ENCODE measurements around the gene HDAC7. TPM values are rescaled to one million over a fixed set of nuclear protein-coding genes. Genes with fewer than 3 reads are reported as not detected.

Gene HDAC7
- total and polyA plus RNA-seq, 3 experiments from 2014 or later = 23.1 to 207 (median 206) TPM

- no peak for DNase-seq
- Histone ChIP-seq H3K4me1 (ENCODE audit: insufficient read depth, low read length) (peaks cover 28% of the 10 kb centered on the region), H3K4me3 (ENCODE audit: low read length) (no peak overlapping the region), H3K9me3 (ENCODE audit: low read length) (no peaks in the 10 kb centered on the region), H3K36me3 (ENCODE audit: insufficient read depth, low read length) (no peaks in the 10 kb centered on the region), H3K27me3 (ENCODE audit: insufficient read depth, low read length, poor library complexity, severe bottlenecking) (no peaks in the 10 kb centered on the region), H3K27ac (ENCODE audit: low read depth, low read length) (no peak overlapping the region)
- H3K9me3 Mint-ChIP-seq = no peaks in the 10 kb centered on the region
- CTCF ChIA-PET = interaction anchor here (0.7 to 17.5 kb wide), 24 partner anchors 7 to 187 kb away, joined by 3 to 452 read pairs (median 7); partner anchors contain the start of genes ENDOU, HDAC7, RAPGEF3 and RPAP3
- H3K4me3 Mint-ChIP-seq = no peak overlapping the region
- no peak overlapping the region for H3K27ac Mint-ChIP-seq
- H3K27me3 Mint-ChIP-seq = peaks cover 4 to 7% of the 10 kb centered on the region in 2 donors
- POLR2A ChIA-PET = interaction anchor here (0.6 to 1.1 kb wide), 3 partner anchors 25 to 62 kb away, joined by 3 to 6 read pairs (median 6); no protein-coding TSS in a partner anchor
- H3K36me3 Mint-ChIP-seq = no peaks in the 10 kb centered on the region
- peaks cover 26 to 49% (median 29%) of the 10 kb centered on the region in 3 donors for H3K4me1 Mint-ChIP-seq
Measured at GRCh38 chr12:47838286-47838931, 18.7 kb upstream of the HDAC7 start.

DNA sequence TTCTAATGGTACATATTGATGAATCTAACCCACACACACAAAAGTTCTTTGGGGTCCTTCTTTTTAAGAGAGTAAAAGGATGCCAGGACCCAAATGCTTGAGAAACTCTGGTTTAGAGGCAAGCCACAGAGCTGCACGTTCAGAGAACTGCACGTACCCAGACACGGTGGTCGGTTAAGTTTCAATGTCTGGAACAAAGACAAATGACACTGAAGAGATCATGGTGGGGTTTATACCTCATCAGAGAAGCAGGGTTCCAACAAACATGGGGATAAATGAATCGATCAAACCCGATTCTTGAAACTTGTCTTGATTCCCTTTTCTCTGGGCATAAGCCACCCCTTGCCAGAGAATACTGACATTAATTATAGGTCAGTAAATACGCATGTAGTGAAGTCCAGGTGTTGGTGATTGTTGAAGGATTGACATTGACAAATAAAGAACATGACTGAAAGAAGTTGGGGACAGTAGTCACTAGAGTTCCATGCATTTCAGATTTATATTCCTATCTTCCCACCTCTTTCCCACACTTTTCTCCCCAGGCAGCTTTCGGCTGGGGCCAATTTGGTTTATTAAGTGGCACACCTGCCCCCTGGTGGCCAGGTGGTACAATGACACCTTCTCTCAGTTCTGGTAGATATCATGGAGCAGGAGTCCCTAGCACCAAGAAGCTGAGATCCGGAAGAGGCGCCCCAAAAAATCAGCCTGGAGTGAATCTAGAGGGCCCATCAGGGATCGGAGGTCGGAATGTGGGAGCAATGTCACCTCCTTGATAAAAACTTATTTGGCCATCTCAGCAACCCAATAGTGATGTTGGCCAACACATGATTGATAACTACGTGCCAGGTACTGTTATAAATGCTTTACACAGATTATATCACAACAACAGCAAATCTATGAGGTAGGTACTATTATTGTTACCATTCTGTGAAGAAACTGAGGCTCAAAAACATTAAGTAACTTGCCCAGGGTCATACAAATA, 17.8 kb upstream of the HDAC7 start:
- Mint-ChIP-seq H3K27me3 (peaks cover 0 to 3% of the 10 kb centered on the region in 2 donors), H3K36me3 (no peaks in the 10 kb centered on the region), H3K4me3 (no peak overlapping the region), H3K9me3 (no peaks in the 10 kb centered on the region), H3K4me1 (peaks cover 34 to 58% (median 39%) of the 10 kb centered on the region in 3 donors), H3K27ac (peak overlapping the region in 4 of 8 donors; percentile 2 to 16 (median 3))
- H3K36me3 ChIP-seq (ENCODE audit: insufficient read depth, low read length) = no peaks in the 10 kb centered on the region
- H3K27me3 ChIP-seq (ENCODE audit: insufficient read depth, low read length, poor library complexity, severe bottlenecking) = no peaks in the 10 kb centered on the region
- H3K27ac ChIP-seq (ENCODE audit: low read depth, low read length) = no peak overlapping the region
- no peaks in the 10 kb centered on the region for H3K9me3 ChIP-seq (ENCODE audit: low read length)
- CTCF ChIA-PET = interaction anchor here (0.7 to 17.5 kb wide), 23 partner anchors 8 to 186 kb away, joined by 3 to 452 read pairs (median 8); partner anchors contain the start of genes HDAC7, RAPGEF3, RPAP3 and SLC48A1
- no peak overlapping the region for H3K4me3 ChIP-seq (ENCODE audit: low read length)
- peaks cover 37% of the 10 kb centered on the region for H3K4me1 ChIP-seq (ENCODE audit: insufficient read depth, low read length)
- peak; percentile 52 to 77 (median 63) for DNase-seq
- POLR2A ChIA-PET = interaction anchor here (0.6 to 1.1 kb wide), 3 partner anchors 24 to 61 kb away, joined by 3 to 6 read pairs (median 6); no protein-coding TSS in a partner anchor

GRCh38 chr12:47835831-47836155, 16.1 kb upstream of the HDAC7 start:
- CTCF ChIA-PET = interaction anchor here (1.4 to 17.5 kb wide), 10 partner anchors 13 to 121 kb away, joined by 3 to 452 read pairs (median 6); partner anchors contain the start of gene HDAC7

DNA sequence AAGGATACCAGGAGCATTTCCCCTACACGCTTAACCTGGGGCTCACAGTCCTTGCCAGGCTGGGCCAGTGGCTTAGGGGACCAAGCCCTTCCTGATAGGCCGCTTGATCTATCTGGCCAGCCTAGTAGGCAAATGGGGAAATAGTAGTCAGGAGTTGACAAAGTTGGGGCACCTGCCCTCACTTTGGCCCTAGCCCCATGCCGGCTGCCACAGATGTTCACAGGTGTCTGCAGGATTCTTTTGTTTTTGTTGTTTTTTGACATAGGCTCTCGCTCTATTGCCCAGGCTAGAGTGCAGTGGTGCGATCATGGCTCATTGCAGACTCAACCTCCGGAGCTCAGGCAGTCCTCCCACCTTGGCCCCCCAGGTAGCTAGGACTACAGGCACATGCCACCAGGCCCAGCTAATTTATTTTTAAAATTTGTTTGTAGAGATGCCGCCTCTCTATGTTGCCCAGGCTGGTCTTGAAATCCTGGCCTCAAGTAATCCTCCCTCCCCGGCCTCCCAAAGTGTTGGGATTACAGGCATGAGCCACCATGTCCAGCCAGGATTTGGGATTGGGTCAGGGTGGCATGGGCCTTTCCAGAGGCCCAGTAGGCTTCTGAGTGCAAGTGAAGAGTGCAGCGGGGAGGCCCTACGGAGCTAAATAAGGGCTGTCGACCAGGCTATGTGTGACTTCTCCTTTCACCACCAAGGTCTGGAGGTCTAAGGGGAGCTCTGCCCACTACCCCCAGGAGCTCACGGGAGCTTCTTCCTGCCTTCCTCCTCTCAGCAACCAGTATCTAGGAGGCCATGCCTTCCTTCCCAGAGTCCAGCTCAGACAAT, 15.5 kb upstream of the HDAC7 start:
- ChIA-PET POLR2A (interaction anchor here (0.6 to 1.4 kb wide), 4 partner anchors 16 to 31 kb away, joined by 3 to 4 read pairs (median 4); partner anchors contain the start of gene HDAC7), CTCF (interaction anchor here (1.3 to 17.5 kb wide), 11 partner anchors 11 to 120 kb away, joined by 3 to 452 read pairs (median 6); partner anchors contain the start of gene HDAC7)
- Histone ChIP-seq H3K27ac (ENCODE audit: low read depth, low read length) (no peak overlapping the region), H3K4me3 (ENCODE audit: low read length) (no peak overlapping the region), H3K4me1 (ENCODE audit: insufficient read depth, low read length) (peaks cover 59% of the 10 kb centered on the region), H3K27me3 (ENCODE audit: insufficient read depth, low read length, poor library complexity, severe bottlenecking) (no peaks in the 10 kb centered on the region), H3K9me3 (ENCODE audit: low read length) (no peaks in the 10 kb centered on the region), H3K36me3 (ENCODE audit: insufficient read depth, low read length) (no peaks in the 10 kb centered on the region)
- H3K4me3 Mint-ChIP-seq = no peak overlapping the region
- no peak for DNase-seq
- H3K27me3 Mint-ChIP-seq = no peaks in the 10 kb centered on the region
- H3K4me1 Mint-ChIP-seq = peaks cover 39 to 66% (median 58%) of the 10 kb centered on the region in 3 donors
- H3K9me3 Mint-ChIP-seq = no peaks in the 10 kb centered on the region
- peak overlapping the region in 4 of 8 donors; percentile 16 to 78 (median 52) for H3K27ac Mint-ChIP-seq
- no peaks in the 10 kb centered on the region for H3K36me3 Mint-ChIP-seq

More at GRCh38 chr12:47835831-47836155, 16.1 kb upstream of the HDAC7 start:
- POLR2A ChIA-PET = interaction anchor here (0.6 to 1.4 kb wide), 4 partner anchors 17 to 31 kb away, joined by 3 to 4 read pairs (median 4); partner anchors contain the start of gene HDAC7
- H3K27ac Mint-ChIP-seq = peak overlapping the region in 2 of 8 donors; percentile 7 to 16
- no peak for DNase-seq
- no peaks in the 10 kb centered on the region for H3K27me3 Mint-ChIP-seq
- Histone ChIP-seq H3K36me3 (ENCODE audit: insufficient read depth, low read length) (no peaks in the 10 kb centered on the region), H3K4me1 (ENCODE audit: insufficient read depth, low read length) (peaks cover 54% of the 10 kb centered on the region), H3K9me3 (ENCODE audit: low read length) (no peaks in the 10 kb centered on the region), H3K4me3 (ENCODE audit: low read length) (no peak overlapping the region), H3K27me3 (ENCODE audit: insufficient read depth, low read length, poor library complexity, severe bottlenecking) (no peaks in the 10 kb centered on the region), H3K27ac (ENCODE audit: low read depth, low read length) (no peak overlapping the region)
- peaks cover 39 to 72% (median 52%) of the 10 kb centered on the region in 3 donors for H3K4me1 Mint-ChIP-seq
- H3K4me3 Mint-ChIP-seq = no peak overlapping the region
- no peaks in the 10 kb centered on the region for H3K36me3 Mint-ChIP-seq
- H3K9me3 Mint-ChIP-seq = no peaks in the 10 kb centered on the region

DNA sequence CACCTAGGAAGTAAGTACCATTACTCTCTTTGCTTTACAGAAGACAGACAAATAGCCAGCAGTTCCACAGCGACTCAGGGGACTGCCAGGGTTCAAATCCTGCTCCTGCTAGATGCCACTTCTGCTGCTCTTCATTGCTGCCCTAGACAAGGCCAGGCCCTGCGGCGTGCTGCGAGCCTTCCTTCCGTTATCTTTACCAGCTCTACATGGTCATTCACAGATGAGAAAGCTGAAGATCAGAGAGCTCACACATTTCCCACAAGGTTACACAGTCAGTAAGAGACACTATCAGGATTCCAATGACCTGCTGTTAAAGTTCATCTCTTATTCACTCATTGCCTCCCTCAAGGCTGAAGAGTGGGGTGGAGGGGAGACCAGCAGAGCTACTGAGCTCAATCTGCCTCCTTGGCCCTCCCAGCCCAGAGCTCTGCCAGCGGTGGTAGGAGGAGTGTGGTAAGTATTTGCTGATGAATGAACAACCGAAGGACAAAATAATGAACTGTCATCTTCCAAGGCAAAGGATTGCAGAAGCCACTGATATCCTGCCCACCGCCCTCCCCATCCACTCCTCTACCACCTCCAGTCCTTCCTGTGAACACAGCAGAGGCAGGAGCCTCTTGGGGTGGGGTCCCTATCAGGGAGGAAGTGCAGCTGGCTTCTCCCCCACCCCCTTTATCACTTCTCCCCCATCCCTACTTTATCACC, 14.6 kb upstream of the HDAC7 start:
- Histone ChIP-seq H3K36me3 (ENCODE audit: insufficient read depth, low read length) (no peaks in the 10 kb centered on the region), H3K27ac (ENCODE audit: low read depth, low read length) (no peak overlapping the region), H3K4me3 (ENCODE audit: low read length) (no peak overlapping the region), H3K9me3 (ENCODE audit: low read length) (no peaks in the 10 kb centered on the region), H3K4me1 (ENCODE audit: insufficient read depth, low read length) (peaks cover 67% of the 10 kb centered on the region), H3K27me3 (ENCODE audit: insufficient read depth, low read length, poor library complexity, severe bottlenecking) (no peaks in the 10 kb centered on the region)
- no peak for DNase-seq
- Mint-ChIP-seq H3K36me3 (no peaks in the 10 kb centered on the region), H3K27ac (peak overlapping the region; percentile 40 to 95 (median 84)), H3K9me3 (no peaks in the 10 kb centered on the region), H3K4me3 (peak overlapping the region in 4 of 7 donors; percentile 3 to 41 (median 28)), H3K4me1 (peaks cover 39 to 70% (median 60%) of the 10 kb centered on the region in 3 donors), H3K27me3 (no peaks in the 10 kb centered on the region)
- ChIA-PET CTCF (interaction anchor here (0.9 to 17.5 kb wide), 14 partner anchors 10 to 129 kb away, joined by 3 to 452 read pairs (median 6); partner anchors contain the start of genes HDAC7, SLC48A1 and TMEM106C), POLR2A (interaction anchor here (1.8 to 2.5 kb wide), 3 partner anchors 13 to 24 kb away, joined by 8 read pairs; partner anchors contain the start of gene HDAC7)

GRCh38 chr12:47833591-47834012, 13.9 kb upstream of the HDAC7 start:
- no peaks in the 10 kb centered on the region for H3K36me3 Mint-ChIP-seq
- no peaks in the 10 kb centered on the region for H3K9me3 ChIP-seq (ENCODE audit: low read length)
- POLR2A ChIA-PET = interaction anchor here (0.8 to 2.5 kb wide), 7 partner anchors 9 to 126 kb away, joined by 3 to 13 read pairs (median 8); partner anchors contain the start of gene HDAC7
- peaks cover 73% of the 10 kb centered on the region for H3K4me1 ChIP-seq (ENCODE audit: insufficient read depth, low read length)
- no peaks in the 10 kb centered on the region for H3K9me3 Mint-ChIP-seq
- H3K27ac Mint-ChIP-seq = peak overlapping the region; percentile 39 to 95 (median 88)
- H3K4me3 Mint-ChIP-seq = peak overlapping the region in 4 of 7 donors; percentile 64 to 80 (median 67)
- no peaks in the 10 kb centered on the region for H3K27me3 ChIP-seq (ENCODE audit: insufficient read depth, low read length, poor library complexity, severe bottlenecking)
- H3K36me3 ChIP-seq (ENCODE audit: insufficient read depth, low read length) = no peaks in the 10 kb centered on the region
- H3K4me3 ChIP-seq (ENCODE audit: low read length) = peak overlapping the region; percentile 25
- DNase-seq = no peak
- H3K27ac ChIP-seq (ENCODE audit: low read depth, low read length) = peak overlapping the region; percentile 17
- CTCF ChIA-PET = interaction anchor here (0.9 to 17.5 kb wide), 11 partner anchors 11 to 130 kb away, joined by 3 to 452 read pairs (median 9); partner anchors contain the start of genes HDAC7, SLC48A1 and TMEM106C
- peaks cover 44 to 75% (median 65%) of the 10 kb centered on the region in 3 donors for H3K4me1 Mint-ChIP-seq
- H3K27me3 Mint-ChIP-seq = no peaks in the 10 kb centered on the region

Measured in CD8-positive, alpha-beta memory T cell (primary cell).